Lower leg skin (tissue), 3 donors: ENCODE measurements around the gene ADPRH.

Source experiments
- POLR2A ChIP-seq, 2 donors: fragments of 450-650 bp; IDR thresholded peaks; one replicate each; pipeline ENCODE4 v1.6.1; 2016 to 2017; ENCODE audit warnings: antibody characterized with exemption in 2 of 2, mild to moderate bottlenecking in 1 of 2, moderate library complexity in 1 of 2
- TF ChIP-seq, protein P1 (sequence below), 3 donors: fragments of 450-650 bp; IDR thresholded peaks; one replicate each; pipeline ENCODE4 v1.5.1; 2016; ENCODE audit warnings: antibody characterized with exemption in 3 of 3, mild to moderate bottlenecking in 3 of 3, moderate library complexity in 2 of 3

DNA sequence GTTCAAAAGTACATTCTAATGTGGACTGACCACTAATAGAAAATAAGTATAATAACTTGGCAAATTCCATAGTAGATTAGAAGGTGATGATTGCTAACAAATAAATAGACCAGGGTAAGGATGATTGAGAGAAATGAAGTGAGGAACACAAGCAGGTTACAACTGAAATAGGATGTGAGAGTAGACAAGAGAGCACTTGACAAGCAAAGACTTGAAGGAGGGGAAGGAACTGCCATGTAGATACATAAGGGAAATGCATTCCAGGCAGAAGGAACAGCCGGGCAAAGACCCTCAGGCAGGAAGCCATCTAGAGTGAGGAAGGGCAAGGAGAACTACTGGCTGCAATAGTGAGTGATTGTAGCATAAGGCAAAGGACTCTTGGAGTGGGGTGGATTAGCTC, 23.4 kb downstream of the ADPRH start:
- TF ChIP-seq, protein P1, sequence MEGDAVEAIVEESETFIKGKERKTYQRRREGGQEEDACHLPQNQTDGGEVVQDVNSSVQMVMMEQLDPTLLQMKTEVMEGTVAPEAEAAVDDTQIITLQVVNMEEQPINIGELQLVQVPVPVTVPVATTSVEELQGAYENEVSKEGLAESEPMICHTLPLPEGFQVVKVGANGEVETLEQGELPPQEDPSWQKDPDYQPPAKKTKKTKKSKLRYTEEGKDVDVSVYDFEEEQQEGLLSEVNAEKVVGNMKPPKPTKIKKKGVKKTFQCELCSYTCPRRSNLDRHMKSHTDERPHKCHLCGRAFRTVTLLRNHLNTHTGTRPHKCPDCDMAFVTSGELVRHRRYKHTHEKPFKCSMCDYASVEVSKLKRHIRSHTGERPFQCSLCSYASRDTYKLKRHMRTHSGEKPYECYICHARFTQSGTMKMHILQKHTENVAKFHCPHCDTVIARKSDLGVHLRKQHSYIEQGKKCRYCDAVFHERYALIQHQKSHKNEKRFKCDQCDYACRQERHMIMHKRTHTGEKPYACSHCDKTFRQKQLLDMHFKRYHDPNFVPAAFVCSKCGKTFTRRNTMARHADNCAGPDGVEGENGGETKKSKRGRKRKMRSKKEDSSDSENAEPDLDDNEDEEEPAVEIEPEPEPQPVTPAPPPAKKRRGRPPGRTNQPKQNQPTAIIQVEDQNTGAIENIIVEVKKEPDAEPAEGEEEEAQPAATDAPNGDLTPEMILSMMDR (IDR thresholded peaks at IDR 0.05) = no peak
- no peak for TF ChIP-seq POLR2A (IDR thresholded peaks at IDR 0.05)
